Measurements from ENCODE around the gene POLA2. TPM values are rescaled to one million over a fixed set of nuclear protein-coding genes. Genes with fewer than 3 reads are reported as not detected.

Gene POLA2
- total RNA-seq, 1 experiment from 2014 or later, result 37.7 TPM

DNA sequence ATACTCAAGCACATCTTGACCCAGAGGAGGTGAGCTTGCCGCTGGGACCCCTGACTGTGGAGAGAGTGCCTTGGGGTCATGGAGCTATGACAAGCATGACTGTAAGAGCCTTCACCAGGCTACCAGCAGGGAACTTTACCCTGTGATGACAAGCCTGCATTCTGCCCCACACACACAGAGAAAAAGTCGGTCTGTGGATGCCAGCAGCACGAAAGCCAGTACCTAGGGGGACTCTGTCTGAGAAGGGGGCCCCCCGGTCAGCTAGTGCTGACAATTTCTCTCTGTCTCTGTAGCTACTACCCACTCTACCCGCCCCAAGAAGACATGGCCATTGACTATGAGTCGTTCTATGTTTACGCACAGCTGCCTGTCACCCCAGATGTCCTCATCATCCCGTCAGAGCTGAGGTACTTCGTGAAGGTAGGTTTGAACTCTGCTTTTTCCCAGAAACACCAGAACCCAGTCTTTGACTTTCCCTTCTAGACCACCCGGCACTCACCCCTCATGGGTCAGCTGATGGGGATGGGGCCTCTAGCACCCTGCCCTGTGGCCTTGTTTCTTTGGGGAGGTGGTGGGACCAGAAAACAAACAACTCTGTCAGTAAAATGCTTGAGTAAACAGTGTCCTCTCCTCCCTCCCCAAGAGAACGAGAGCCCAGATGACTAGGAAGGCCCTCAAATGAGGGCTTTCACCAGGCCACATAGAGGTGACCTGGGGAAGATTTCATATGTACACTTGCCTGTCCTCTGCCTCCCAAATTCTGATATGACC lies 34.0 kb downstream of the POLA2 start:
- no peak overlapping the region for H2BK20ac ChIP-seq (ENCODE audit: low read depth, low read length, poor library complexity, severe bottlenecking)
- H3K9me3 ChIP-seq (ENCODE audit: control insufficient read depth, low read depth, low read length), result no peaks in the 10 kb centered on the region
- no peaks in the 10 kb centered on the region for H3K27me3 Mint-ChIP-seq (ENCODE audit: low read depth)
- H3K4me1 Mint-ChIP-seq, result peaks cover 0 to 9% of the 10 kb centered on the region in 2 experiments; a peak in 2 of 4 replicates
- H2BK12ac ChIP-seq (ENCODE audit: insufficient read length, low read depth, low read length), result no peak overlapping the region
- no peaks in the 10 kb centered on the region for H3K9me3 Mint-ChIP-seq
- no peak overlapping the region for H2AFZ ChIP-seq (ENCODE audit: low read length)
- H3K79me2 ChIP-seq (ENCODE audit: insufficient read depth, low read length), result no peaks in the 10 kb centered on the region
- H3K4ac ChIP-seq (ENCODE audit: low read depth, low read length), result no peak overlapping the region
- H4K8ac ChIP-seq (replicated peaks; ENCODE audit: insufficient read length, low read depth, low read length), result no peak overlapping the region
- H2AK5ac ChIP-seq (ENCODE audit: insufficient read length, low read length), result no peak overlapping the region
- H3K14ac ChIP-seq (ENCODE audit: insufficient read depth, low read length), result no peak overlapping the region
- no peak overlapping the region for H2BK5ac ChIP-seq (ENCODE audit: insufficient read length, low read length)
- H3K23me2 ChIP-seq (ENCODE audit: insufficient read length, low read depth, low read length, poor library complexity, severe bottlenecking), result no peaks in the 10 kb centered on the region
- no peak overlapping the region for H3K23ac ChIP-seq (ENCODE audit: insufficient read length, low read depth, low read length)
- no peaks in the 10 kb centered on the region for H3K27me3 ChIP-seq (ENCODE audit: insufficient read depth, low read length)
- no peak overlapping the region for H3K27ac ChIP-seq (ENCODE audit: insufficient read length, low read depth, low read length)
- no CpG with 5 or more reads among the region's 11 CpGs for WGBS (ENCODE audit: extremely low coverage, insufficient read length, low lambda C conversion rate)
- no peak overlapping the region for H3K4me2 ChIP-seq (ENCODE audit: insufficient read depth, insufficient read length, low read length)
- H3K27ac Mint-ChIP-seq, result no peak overlapping the region; a peak in 1 of 7 replicates
- no peak overlapping the region for H3K4me3 Mint-ChIP-seq
- H3K36me3 Mint-ChIP-seq (ENCODE audit: insufficient read depth in 1 of 3, low read depth in 3 of 3), result peaks cover 26 to 81% (median 71%) of the 10 kb centered on the region in 3 experiments; a peak in 6 of 7 replicates
- no peaks in the 10 kb centered on the region for H4K20me1 ChIP-seq (ENCODE audit: control insufficient read depth, insufficient read depth, insufficient read length)
- H4K5ac ChIP-seq (ENCODE audit: insufficient read length, low read depth, low read length), result no peak overlapping the region
- TF ChIP-seq, protein P1, sequence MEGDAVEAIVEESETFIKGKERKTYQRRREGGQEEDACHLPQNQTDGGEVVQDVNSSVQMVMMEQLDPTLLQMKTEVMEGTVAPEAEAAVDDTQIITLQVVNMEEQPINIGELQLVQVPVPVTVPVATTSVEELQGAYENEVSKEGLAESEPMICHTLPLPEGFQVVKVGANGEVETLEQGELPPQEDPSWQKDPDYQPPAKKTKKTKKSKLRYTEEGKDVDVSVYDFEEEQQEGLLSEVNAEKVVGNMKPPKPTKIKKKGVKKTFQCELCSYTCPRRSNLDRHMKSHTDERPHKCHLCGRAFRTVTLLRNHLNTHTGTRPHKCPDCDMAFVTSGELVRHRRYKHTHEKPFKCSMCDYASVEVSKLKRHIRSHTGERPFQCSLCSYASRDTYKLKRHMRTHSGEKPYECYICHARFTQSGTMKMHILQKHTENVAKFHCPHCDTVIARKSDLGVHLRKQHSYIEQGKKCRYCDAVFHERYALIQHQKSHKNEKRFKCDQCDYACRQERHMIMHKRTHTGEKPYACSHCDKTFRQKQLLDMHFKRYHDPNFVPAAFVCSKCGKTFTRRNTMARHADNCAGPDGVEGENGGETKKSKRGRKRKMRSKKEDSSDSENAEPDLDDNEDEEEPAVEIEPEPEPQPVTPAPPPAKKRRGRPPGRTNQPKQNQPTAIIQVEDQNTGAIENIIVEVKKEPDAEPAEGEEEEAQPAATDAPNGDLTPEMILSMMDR (conservative IDR thresholded peaks at IDR 0.05), result no peak
- DNase-seq, result no peak
- no peak overlapping the region for H3K18ac ChIP-seq (ENCODE audit: insufficient read length, low read depth, low read length)
- no peak overlapping the region for H3T11ph ChIP-seq (ENCODE audit: low read length)
- H2BK120ac ChIP-seq (ENCODE audit: low read depth, low read length, poor library complexity, severe bottlenecking), result no peak overlapping the region
- no peaks in the 10 kb centered on the region for H3K79me1 ChIP-seq (ENCODE audit: insufficient read depth, low read depth, low read length, poor library complexity, severe bottlenecking)
- no peak overlapping the region for H4K91ac ChIP-seq (ENCODE audit: insufficient read length, low read depth, low read length)
- H3K56ac ChIP-seq (ENCODE audit: insufficient read length, low read depth, low read length), result no peak overlapping the region
- no peak overlapping the region for H3K9ac ChIP-seq (ENCODE audit: extremely low read depth, insufficient read length, low read length)
- H2BK15ac ChIP-seq (ENCODE audit: low read depth, low read length), result no peak overlapping the region
- no peaks in the 10 kb centered on the region; the same call in 1 of the 2 replicates for H3K4me1 ChIP-seq (ENCODE audit: insufficient read depth, low read length)

Data from H9 (cell line).